NCI-H2227 treated with DMSO at 0.1 percent for 48 hours (cell line): ENCODE results near the gene NADSYN1.
"Not testable (repeated sequence)": the region's sequence is repeated elsewhere in the genome, so short reads cannot be mapped to it uniquely, and the experiment has no call there.

ENCODE experiments used
- DNase-seq: peaks from one replicate; lab custom pipeline; 2025; lab: John Stamatoyannopoulos, UW

Gene NADSYN1

DNA sequence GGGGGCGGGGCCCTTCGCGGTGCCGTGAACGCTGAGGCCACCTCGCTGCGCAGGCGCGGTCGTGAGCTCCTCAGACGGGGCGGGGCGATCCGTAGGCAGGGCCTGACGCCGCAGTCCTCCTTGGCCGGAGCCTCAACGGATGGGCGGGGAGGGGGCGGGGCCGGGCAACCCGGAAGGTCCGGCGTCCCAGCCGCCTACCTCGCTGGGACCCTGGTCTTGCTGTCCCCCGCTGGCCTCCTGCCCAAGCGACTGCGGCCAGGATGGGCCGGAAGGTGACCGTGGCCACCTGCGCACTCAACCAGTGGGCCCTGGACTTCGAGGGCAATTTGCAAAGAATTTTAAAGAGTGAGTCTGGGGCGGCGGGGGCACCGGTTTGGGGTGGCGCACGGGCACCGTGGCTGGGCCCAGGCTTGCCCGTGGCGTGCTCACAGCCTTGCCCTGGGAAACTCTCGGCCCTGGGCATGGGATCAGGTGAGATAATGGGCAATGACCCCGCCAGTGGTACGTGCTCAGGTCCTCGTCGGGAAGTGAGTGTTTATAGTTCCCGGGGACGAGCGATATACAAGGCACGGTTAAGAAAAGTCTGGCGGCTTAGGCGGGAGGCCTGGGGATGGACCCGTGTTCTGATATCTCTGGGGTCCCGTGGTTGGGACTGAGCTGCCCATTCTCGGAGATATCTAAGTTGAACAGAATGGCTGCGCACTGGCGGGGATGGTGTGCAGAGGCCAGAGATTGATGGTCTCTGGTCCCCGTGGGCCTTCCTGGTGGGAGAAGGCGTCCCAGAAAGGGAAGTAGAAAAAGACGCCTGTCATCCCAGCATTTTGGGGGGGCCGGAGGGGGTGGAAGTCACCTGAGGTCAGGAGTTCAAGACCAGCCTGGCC, at the start of gene NADSYN1:
NADSYN1 (plus strand) TSS at position 167 of the 881 bp plus-strand sequence; CDS start at position 261, 94 bp downstream.
- DNase-seq: peak; percentile 95

DNA sequence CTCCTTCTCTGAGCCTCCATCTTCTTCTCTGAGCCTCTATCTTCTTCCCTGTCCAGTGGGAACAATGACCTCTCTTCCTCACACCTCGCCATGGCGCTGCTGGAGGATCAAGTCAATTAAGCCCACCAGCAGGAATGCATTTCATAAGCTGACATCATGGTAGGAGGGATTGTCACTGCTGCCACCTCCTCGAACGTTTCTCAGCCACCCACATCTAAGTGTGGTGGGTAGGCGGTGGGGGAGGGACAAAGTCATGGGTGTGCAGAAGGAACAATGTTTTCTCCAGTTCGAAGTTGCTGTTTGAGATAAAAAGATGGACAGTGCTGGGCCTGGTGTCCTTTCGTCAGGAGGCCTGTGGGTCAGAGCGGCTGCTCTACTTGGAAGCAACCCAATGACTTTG, 48.8 kb upstream of the NADSYN1 start:
- no peak for DNase-seq

DNA sequence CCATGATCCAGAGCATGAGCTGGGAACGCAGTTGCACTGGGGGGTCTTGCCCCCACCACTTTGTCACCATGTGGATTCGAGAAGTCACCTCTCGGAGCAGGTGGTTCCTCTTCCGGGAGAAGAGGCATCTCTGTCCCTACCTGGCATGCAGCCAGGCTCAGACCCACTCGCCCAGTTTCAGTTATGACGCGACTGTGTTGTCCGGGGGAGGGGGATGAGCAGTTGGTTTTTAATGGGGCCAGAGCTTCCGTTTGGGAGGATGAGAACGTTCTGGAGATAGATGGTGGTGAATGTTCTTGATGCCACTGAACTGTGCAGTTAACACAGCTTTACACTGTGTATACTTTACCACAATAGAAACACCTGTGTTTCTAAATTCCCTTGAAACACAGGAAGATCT, 46.3 kb upstream of the NADSYN1 start:
- DNase-seq: no peak

DNA sequence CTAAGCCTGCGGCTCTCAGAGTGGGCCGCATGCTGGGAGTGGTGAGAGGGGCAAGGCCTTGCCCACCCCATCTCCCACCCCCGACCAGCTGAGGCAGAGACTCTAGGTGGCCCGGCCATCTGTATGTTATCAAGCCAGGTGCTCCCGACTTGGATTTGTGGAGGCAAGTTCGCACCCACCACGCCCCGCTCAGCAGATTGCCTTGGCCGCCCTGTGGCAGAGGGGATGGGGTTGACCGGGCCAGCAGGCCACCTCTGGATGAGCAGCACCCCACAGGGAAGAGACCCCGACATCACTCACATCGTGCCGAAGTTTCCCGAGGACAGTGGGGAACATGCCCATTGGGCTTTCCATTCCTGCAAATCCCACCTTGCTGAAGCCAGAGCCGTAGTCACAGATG, 45.6 kb upstream of the NADSYN1 start:
- no peak for DNase-seq

DNA sequence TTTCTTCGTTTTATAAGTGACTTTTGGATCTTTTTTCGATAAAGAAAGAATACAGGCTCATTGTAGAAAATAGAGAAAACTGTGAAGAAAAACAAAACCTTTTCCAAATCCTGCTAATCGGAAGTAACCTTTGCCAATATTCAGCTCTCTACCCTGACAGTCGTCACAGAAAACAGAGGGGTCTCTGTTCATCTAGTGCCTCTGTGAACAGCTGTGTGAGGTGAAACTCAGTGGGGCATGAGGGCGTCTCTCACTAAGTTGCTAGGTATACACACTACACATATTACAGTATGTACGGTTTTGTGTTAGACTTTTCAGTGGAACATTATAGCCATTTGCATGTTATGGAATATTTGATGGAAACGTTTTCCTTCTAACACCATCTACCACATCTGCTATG, 44.2 kb upstream of the NADSYN1 start:
- no peak for DNase-seq

DNA sequence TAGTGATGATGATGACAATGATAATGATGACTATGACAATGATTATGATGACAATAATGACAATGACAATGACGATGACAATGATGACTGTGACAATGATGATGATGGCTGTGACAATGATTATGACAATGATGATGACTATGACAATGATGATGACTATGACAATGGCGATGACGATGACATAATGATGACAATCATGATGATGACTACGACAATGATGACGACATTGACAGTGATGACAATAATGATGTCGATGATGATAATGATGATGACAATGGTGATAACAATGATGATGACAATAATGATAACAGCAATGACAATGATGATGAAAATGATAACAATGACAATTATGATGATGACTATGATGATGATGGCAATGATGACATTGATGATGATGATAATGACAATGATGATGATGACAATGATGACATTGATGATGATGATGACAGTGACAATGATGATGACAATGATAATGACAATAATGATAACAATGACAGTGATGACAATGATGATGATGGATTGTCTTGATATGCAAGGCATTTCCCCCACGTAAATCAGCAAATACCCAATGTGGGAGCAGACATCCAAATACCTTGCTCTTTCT, 42.5 kb upstream of the NADSYN1 start:
- no peak for DNase-seq

DNA sequence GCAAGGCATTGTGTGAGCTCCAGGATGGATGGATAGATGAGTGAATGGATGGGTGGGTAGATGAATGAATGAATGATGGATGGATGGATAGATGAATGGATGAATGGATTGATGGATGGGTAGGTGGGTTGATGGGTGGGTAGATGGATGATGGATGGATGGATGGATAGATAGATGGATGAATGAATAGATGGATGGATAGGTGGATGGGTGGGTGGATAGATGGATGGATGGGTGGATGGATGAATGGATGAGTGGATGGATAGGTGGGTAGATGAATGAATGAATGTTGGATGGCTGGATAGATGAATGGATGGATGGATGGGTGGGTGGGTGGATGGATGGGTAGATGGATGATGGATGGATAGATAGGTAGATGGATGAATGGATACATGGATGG, 38.4 kb upstream of the NADSYN1 start:
- DNase-seq: no peak

DNA sequence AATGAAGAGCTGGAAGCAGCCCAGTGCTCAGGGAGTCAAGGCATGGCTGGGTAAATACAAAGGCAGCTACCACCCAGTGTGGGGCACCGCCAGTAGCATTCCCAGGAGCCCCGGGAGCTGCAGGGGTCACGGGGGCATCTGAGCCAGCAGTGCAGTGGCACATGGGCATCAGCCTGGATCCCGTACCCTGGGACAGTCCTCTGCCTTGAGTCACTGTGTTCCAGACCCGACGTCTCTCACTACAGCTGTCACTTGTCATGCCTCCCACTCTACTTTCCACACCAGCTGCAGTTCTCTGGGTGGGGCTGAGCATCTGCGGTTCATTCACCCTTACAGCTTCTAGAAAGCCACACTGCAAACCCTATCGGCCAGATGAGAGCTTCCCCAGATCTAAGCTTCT, 34.4 kb upstream of the NADSYN1 start:
- DNase-seq: no peak

DNA sequence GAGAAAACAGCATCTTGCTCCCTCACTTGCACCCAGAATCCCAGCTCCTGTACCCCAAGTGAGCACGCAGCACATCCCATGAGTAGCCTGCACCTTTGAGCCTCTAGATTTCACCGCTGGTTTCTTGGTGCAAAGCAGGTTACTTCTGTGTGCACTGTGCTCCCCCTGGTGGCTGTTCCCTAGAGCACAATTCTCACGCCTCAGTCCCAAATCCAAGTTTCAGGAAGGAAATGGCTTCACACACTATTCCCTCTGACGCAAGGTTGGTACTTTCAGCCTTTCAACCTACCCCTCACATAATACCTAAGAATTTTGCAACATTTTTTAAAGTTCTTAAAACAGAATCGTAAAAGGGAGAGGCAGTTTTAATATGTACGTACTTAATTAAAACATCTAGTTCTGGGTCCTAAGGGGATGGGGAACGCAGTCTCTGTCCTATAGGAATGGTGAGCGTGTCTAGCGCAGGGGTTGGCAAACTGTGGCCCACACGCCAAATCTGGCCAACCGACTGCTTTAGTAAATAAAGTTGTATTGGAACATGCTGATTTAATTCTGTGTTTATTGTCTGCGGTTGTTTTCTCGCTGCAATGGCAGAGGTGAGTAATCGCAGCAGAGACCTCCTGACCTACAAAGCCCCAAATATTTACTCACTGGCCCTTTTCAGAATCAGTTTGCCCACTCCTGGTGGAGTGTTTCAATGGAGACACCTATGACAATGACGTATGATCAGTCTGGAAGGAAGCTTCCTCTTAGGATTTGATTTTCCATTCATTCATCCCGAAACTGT, 32.4 kb upstream of the NADSYN1 start:
- DNase-seq: no peak

DNA sequence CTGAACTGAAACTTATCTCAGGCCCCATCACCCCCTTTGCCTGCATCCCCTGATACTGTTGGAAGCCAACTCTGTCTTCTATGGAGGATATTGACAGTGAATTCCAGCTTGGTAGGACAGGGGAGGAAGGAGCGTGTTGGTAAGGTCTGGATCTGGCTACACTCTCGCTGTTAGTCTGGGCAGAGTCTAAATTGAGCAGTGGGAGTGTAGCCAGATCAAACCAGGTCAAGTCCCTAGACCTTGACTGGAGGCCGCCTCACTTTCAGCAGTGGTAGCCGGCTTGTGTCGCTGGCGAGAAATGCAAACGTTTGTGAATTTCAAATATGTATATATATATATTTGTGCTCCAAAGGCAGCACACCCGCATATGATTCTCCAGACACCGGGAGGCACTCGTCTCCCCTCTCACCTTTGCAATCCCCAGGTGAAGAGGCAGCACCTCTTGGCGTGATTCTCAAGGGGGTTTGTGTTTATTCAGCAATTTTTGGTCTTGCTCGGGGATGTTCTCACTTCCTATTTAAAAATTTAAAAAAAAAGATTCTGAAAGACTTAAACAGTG, 31.5 kb upstream of the NADSYN1 start:
- DNase-seq: no peak

DNA sequence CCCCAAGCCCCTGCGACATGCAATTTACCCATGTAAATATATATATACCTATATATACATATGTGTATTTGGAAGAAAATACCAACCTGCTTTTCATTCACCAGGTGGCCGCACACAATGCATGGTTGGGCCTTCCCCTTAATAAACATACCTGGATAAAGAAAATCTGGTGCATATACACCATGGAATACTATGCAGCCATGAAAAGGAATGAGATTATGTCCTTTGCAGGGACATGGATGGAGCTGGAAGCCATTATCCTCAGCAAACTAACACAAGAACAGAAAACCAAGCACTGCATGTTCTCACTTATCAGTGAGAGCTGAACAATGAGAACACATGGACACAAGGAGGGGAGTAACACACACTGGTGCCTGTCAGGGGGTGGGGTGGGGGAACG, 30.7 kb upstream of the NADSYN1 start:
- not testable (repeated sequence) for DNase-seq

DNA sequence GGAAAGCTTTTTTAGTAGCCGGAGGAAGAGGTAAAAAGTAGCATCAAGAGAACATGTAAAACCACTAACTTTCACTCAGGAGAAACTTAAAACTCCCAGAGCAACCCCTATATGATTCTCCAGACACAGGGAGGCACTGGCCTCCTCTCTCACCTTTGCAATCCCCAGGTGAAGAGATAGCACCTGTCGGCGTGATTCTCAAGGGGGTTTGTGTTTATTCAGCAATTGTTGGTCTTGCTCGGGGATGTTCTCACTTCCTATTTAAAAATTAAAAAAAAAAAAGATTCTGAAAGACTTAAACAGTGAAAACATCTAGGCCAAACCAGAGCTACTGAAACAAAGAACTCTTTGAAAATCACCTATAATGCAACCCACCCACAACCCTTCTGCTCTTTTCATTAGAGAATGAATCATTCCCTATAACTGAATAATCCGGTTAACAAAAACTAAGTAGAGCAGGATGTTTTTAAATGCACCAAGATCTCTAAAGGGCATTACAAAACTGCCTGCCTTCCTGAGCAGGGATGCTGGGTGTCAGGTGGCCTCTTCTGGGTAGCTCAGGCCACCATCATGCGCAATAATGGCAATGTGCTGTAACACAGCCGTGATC, 29.7 kb upstream of the NADSYN1 start:
- no peak for DNase-seq

DNA sequence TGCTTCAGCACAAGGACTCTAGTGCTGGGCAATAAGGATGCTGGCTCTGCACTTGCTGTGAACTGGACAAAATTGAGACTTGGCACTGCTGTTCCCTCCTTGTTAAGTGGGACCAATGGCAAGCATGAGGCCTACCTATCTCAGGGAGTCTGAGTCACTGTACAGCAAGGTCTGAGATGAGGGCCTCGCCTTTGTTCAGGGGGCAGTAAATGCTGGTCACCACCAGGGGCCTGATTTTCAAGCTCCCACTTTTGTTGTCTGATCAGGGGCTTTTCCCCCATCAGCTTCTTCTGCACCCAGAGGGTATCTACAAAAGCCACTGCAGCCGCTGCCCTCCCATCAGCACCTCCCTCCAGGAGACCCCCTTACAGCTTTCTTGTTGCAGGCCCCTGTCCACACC, 27.6 kb upstream of the NADSYN1 start:
- DNase-seq: no peak

DNA sequence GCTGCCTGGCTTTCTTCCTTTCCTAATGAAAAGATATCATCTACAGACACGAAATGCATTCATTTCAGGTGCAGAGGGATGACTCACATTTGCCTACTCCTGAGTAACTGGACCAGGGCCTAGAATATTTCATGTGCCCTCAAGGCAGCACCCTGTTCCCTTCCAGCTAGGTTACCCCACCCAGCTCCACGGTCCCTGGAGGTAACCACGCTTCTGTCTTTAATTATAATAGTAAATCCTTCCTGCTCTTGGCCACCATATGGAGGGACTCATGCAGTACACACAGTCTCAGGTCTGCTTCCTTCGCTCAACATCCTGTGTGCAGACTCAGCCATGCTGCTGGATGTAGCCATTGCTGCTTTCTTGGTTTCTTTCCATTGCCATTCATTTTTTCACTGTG, 27.1 kb upstream of the NADSYN1 start:
- no peak for DNase-seq

DNA sequence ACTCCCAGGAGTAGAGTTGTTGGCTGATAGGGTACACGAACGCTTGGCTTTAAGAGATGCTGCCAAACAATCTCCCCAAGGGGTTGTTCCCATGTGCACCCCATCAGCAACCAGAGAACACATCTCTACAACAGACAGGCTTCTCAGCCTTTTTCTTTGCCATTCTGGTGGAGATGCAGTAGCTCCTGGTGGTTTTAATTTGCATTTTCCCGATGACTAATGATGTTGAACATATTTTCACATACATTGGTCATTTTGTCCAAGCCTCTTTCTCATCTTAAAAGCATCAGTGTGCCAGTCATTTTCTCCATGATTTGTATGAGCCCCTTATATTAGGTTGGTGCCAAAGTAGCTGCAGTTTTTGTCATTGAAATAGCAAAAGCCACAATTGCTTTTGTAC, 26.6 kb upstream of the NADSYN1 start:
- DNase-seq: no peak

DNA sequence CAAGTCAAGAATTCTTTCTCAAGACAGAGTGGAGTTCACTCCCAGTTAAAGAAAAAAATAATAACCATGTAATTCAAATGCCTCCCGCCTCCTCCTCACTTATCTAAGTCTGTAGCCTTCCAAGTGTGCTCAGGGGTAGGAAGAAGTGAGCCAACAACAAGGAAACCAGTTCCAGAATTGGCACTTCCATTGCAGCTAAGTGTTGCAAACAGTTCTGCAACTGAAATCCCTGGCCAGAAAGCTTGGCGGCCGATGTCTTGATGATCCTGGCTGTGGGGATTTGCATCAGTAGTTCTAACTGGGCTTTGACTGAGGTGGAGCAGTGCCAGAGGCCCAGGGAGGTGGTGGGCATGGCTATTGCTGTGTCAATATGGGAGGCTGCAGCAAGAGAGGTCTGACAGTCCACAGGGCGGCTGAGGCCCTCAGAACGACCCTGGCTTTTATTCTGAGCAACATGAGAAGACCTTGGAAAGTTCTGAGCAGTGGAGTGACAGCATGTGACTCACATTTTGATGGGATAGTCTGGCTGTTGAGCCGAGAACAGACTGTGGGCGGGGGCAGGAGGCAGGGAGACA, 24.1 kb upstream of the NADSYN1 start:
- DNase-seq: no peak

DNA sequence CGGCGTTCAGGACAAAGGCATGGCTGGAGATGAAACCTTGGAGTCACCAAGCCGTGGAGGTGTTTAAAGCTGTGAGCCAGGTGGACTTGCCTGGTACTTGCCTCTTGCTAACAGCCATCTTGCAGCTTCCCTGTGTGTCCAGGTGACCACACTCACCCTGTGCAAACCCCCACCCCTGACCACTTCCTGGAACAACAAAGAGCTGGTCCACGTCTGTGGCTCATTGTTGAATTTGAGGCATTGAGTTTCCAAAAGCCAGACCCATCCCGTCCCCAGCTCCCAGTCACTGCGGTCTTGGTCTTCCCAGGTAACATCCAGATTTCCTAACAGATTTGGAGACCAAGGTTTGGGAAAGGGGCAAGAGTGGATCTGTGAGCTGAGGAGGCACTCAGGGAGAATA, 23.3 kb upstream of the NADSYN1 start:
- no peak for DNase-seq

DNA sequence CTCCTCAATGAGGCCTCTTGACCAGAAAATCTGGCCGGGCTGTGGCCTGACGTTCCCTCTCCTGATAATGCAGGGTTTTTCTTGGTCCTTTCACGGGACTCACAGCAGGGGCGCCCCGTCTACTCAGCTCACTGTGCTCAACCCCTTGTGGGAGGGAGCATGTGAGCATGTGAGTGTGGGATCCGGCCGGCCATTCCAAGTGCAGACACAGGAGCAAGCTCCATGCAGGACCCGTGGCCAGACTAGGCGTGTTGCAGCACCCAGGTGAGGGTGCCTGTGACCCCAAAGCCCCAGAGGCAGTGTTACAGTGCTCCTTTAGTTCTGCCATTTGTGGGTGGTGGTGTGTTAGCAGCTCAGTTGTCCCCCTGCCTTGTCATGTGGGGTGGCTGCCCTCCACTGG, 22.8 kb upstream of the NADSYN1 start:
- DNase-seq: no peak

DNA sequence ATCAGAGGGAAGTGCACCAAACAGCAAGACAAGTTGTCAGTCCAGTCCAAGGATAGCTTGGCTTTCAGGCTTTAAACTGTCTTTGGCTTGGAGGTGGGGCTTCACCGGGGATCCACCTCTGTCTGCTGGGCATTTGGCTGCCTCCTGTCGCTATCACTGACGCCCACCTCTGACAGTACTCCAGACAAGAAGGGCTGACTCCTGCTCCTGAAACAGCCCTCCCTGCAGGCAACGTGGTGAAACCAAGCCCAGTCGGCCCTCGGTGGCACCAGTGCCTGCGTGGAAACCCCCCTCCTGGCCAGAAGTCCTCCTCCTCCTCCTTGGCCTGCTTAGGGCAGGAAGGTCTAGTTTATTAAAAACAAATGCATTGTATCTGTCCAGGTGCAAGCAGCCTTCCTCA, 21.7 kb upstream of the NADSYN1 start:
- DNase-seq: no peak

DNA sequence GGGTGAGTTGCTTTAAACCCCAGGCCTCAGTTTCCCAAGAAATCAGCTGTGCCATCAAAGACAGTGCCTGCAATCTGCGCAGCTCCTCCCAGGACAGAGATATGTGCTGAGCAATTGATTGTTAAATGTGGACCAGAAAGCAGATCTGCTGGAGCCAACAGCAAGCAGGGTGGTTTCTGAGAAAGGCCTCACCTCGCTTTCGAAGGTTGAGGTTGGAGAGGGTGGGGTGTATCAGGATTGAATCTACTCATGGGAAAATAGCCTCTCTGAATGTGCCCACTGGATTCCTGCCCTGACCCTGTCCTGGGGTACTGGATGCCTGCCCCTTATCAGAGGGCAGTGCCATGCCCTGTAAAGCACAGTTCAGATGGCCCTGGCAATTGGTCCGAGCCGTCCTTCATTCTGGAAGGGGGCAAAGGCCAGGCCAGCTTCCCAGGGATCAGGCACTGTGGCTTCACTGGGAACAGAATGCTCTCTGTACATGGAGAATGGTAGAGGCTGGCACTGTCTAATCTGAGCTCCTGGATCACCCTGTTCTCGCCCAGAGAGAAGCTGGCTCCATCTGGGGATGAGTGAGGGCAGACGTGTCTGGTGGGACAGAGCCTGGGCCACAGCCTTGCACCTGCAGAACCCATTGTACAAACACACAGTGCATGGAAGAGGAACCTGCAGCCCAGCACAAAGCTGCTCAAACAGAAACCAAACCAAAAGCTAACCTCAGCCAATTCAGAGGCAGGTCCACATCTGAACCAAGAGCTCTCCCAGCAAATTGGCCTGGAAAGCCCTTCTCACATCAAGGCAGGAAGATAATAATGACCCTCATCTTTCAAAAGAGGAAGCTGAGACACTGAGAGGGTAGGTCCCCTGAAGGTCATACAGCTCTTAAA, 20.0 kb upstream of the NADSYN1 start:
- no peak for DNase-seq
